ENCODE data around the gene TRIP12. TPM values are rescaled to one million over a fixed set of nuclear protein-coding genes. Genes with fewer than 3 reads are reported as not detected.

TRIP12 gene
- total RNA-seq, 4 donors from 2014 or later, result 131 to 343 (median 194) TPM

- H3K4me3 ChIP-seq, result no peak overlapping the region
- no peaks in the 10 kb centered on the region for H3K27me3 ChIP-seq
- no peaks in the 10 kb centered on the region for H3K9me3 ChIP-seq
- no peak for DNase-seq
- no peak for TF ChIP-seq CTCF (IDR thresholded peaks at IDR 0.05)
- no peak for TF ChIP-seq POLR2A (IDR thresholded peaks at IDR 0.05)
- H3K36me3 ChIP-seq, result no peaks in the 10 kb centered on the region
- no peaks in the 10 kb centered on the region for H3K4me1 ChIP-seq
- no peak overlapping the region for H3K27ac ChIP-seq
These were observed 187.4 kb downstream of the TRIP12 start for GRCh38 chr2:229734410-229734809.

GRCh38 chr2:229733611-229734245, 188.1 kb downstream of the TRIP12 start:
- TF ChIP-seq POLR2A (IDR thresholded peaks at IDR 0.05) (no peak), CTCF (IDR thresholded peaks at IDR 0.05) (no peak)
- Histone ChIP-seq H3K4me3 (no peak overlapping the region), H3K27ac (no peak overlapping the region), H3K4me1 (no peaks in the 10 kb centered on the region), H3K9me3 (no peaks in the 10 kb centered on the region), H3K36me3 (no peaks in the 10 kb centered on the region), H3K27me3 (no peaks in the 10 kb centered on the region)
- no peak for DNase-seq

- Histone ChIP-seq H3K27ac (no peak overlapping the region), H3K36me3 (no peaks in the 10 kb centered on the region), H3K9me3 (no peaks in the 10 kb centered on the region), H3K27me3 (no peaks in the 10 kb centered on the region), H3K4me3 (no peak overlapping the region), H3K4me1 (no peaks in the 10 kb centered on the region)
- no peak for DNase-seq
- TF ChIP-seq POLR2A (IDR thresholded peaks at IDR 0.05), result no peak
- TF ChIP-seq CTCF (IDR thresholded peaks at IDR 0.05), result no peak
These were observed 188.9 kb downstream of the TRIP12 start for GRCh38 chr2:229732897-229733296.

GRCh38 chr2:229731916-229732315, 189.9 kb downstream of the TRIP12 start:
- H3K4me3 ChIP-seq, result no peak overlapping the region
- no peak for DNase-seq
- no peaks in the 10 kb centered on the region for H3K27me3 ChIP-seq

GRCh38 chr2:229731363-229731762, 190.4 kb downstream of the TRIP12 start:
- Histone ChIP-seq H3K4me1 (no peaks in the 10 kb centered on the region), H3K9me3 (no peaks in the 10 kb centered on the region), H3K4me3 (no peak overlapping the region), H3K27me3 (no peaks in the 10 kb centered on the region), H3K27ac (no peak overlapping the region), H3K36me3 (no peaks in the 10 kb centered on the region)
- no peak for DNase-seq
- TF ChIP-seq POLR2A (IDR thresholded peaks at IDR 0.05) (no peak), CTCF (IDR thresholded peaks at IDR 0.05) (no peak)

More at GRCh38 chr2:229731916-229732315, 189.9 kb downstream of the TRIP12 start:
- no peaks in the 10 kb centered on the region for H3K9me3 ChIP-seq
- H3K27ac ChIP-seq, result no peak overlapping the region
- H3K4me1 ChIP-seq, result no peaks in the 10 kb centered on the region
- no peaks in the 10 kb centered on the region for H3K36me3 ChIP-seq
- TF ChIP-seq CTCF (IDR thresholded peaks at IDR 0.05) (no peak), POLR2A (IDR thresholded peaks at IDR 0.05) (no peak)

- Histone ChIP-seq H3K9me3 (no peaks in the 10 kb centered on the region), H3K36me3 (no peaks in the 10 kb centered on the region), H3K27ac (no peak overlapping the region), H3K4me1 (no peaks in the 10 kb centered on the region), H3K4me3 (no peak overlapping the region), H3K27me3 (no peaks in the 10 kb centered on the region)
- DNase-seq, result no peak
- TF ChIP-seq POLR2A (IDR thresholded peaks at IDR 0.05) (no peak), CTCF (IDR thresholded peaks at IDR 0.05) (no peak)
These were observed 193.4 kb downstream of the TRIP12 start for GRCh38 chr2:229728370-229728769.

All from Peyer's patch (tissue), 4 donors.